Kidney (tissue), 14 donors: Measurements from ENCODE around the gene CHKB. TPM values are rescaled to one million over a fixed set of nuclear protein-coding genes. Genes with fewer than 3 reads are reported as not detected.
"Not testable (repeated sequence)": the region's sequence is repeated elsewhere in the genome, so short reads cannot be mapped to it uniquely, and the experiment has no call there.

ENCODE experiments used
- DNase-seq, 5 donors: peaks; one replicate each; pipeline ENCODE4 v3.0.0-alpha.2; 2013 to 2020
- FAIRE-seq: peaks from 2 replicates; lab custom pipeline; 2012; peaks lifted over from hg19 to GRCh38; lab: Jason Lieb, UNC
- H3K27ac ChIP-seq, 2 donors: one replicate each; pipeline ENCODE4 v1.7.0; 2013; ENCODE audit warnings: low read depth in 2 of 2, low read length in 2 of 2, inconsistent platforms in 1 of 2
- H3K27me3 ChIP-seq: one replicate; pipeline ENCODE4 v1.7.1; 2013; ENCODE audit warnings: low read length, inconsistent platforms; ENCODE audit not compliant: control insufficient read depth, insufficient read depth
- H3K36me3 ChIP-seq, 3 donors: one replicate each; pipeline versions ENCODE4 v1.7.0 to v1.7.1; 2013; ENCODE audit warnings: low read length in 3 of 3, control low read depth in 1 of 3, inconsistent platforms in 1 of 3; ENCODE audit not compliant: insufficient read depth in 3 of 3, control insufficient read depth in 2 of 3
- H3K4me1 ChIP-seq, 3 donors: one replicate each; pipeline versions ENCODE4 v1.7.0 to v1.7.1; 2013; ENCODE audit warnings: low read length in 3 of 3, inconsistent platforms in 1 of 3, low read depth in 1 of 3; ENCODE audit not compliant: control insufficient read depth in 2 of 3, insufficient read depth in 2 of 3
- H3K4me3 ChIP-seq, 3 donors: one replicate each; pipeline versions ENCODE4 v1.7.0 to v1.8.1; 2013; ENCODE audit warnings: low read length in 3 of 3, control low read depth in 1 of 3, inconsistent platforms in 1 of 3
- H3K9ac ChIP-seq, 3 donors: one replicate each; pipeline versions ENCODE4 v1.7.0 to v1.7.1; 2013; ENCODE audit warnings: low read length in 3 of 3, control low read depth in 1 of 3, inconsistent platforms in 1 of 3
- H3K9me3 ChIP-seq, 3 donors: one replicate each; pipeline versions ENCODE4 v1.7.0 to v1.7.1; 2013; ENCODE audit warnings: low read length in 3 of 3, control low read depth in 1 of 3, inconsistent platforms in 1 of 3; ENCODE audit not compliant: control insufficient read depth in 2 of 3, insufficient read depth in 1 of 3
- CTCF ChIP-seq: IDR thresholded peaks from 3 replicates; pipeline ENCODE4 v1.5.1; 2012; ENCODE audit warnings: mild to moderate bottlenecking, moderate library complexity, borderline replicate concordance; ENCODE audit not compliant: insufficient read depth; ENCODE audit errors: extremely low read depth
- intact Hi-C: fragments of 100-400 bp; cut with DNase I; formaldehyde crosslinking; loops from one replicate; pipeline ENCODE4 v1.11.1; 2022
- polyA plus RNA-seq: library from polyadenylated mRNA; stranded (reverse); fragments of 350-450 nt; fragmentation: Illumina TruSeq; extraction: RNeasy Lipid Tissue Mini Kit (QIAGEN cat#74804); gene quantifications from one replicate; pipeline ENCODE4 v1.2.3, GENCODE V29; 2014; ENCODE audit warnings: low read depth, low replicate concordance; ENCODE audit not compliant: insufficient read depth
- total RNA-seq: library from RNA; stranded (reverse); fragmentation: NEBNext Ultra II Directional; extraction: Animal tissue kit (Norgen Biotek cat#: 25700); gene quantifications from one replicate; pipeline ENCODE4 v1.2.1, GENCODE V29; 2021
- donor health status: control.
- donor health status: control.
- donor health status: control.
- donor health status: control.
- donor health status: control.
- donor health status: DM: yes; HTN: yes; CAD: no.
- donor health status: Normal renal cell carcinoma (clear cell type).

CHKB gene
- total and polyA plus RNA-seq, 2 donors from 2014 or later = 73.0 to 91.7 TPM

GRCh38 chr22:50537765-50538164, 44.9 kb downstream of the CHKB start:
- Histone ChIP-seq H3K36me3 (no peaks in the 10 kb centered on the region), H3K9ac (no peak overlapping the region), H3K27me3 (no peaks in the 10 kb centered on the region), H3K4me1 (peaks cover 0 to 4% (median 3%) of the 10 kb centered on the region in 3 donors), H3K4me3 (no peak overlapping the region), H3K27ac (peak overlapping the region in 1 of 2 donors; percentile 79), H3K9me3 (no peaks in the 10 kb centered on the region)
- FAIRE-seq (no peak), DNase-seq (no peak)
- TF ChIP-seq CTCF = no peak
- intact Hi-C loops = no loop called here

GRCh38 chr22:50536226-50536625, 46.4 kb downstream of the CHKB start:
- Histone ChIP-seq H3K36me3 (no peaks in the 10 kb centered on the region), H3K27ac (no peak overlapping the region), H3K27me3 (peaks cover under 1% of the 10 kb centered on the region), H3K9me3 (no peaks in the 10 kb centered on the region), H3K4me1 (peaks cover 0 to 4% (median 3%) of the 10 kb centered on the region in 3 donors), H3K4me3 (no peak overlapping the region), H3K9ac (no peak overlapping the region)
- TF ChIP-seq CTCF = no peak
- intact Hi-C loops = no loop called here
- FAIRE-seq = no peak
- peak in 1 of 5 donors; percentile 4 for DNase-seq

GRCh38 chr22:50535113-50535512, 47.5 kb downstream of the CHKB start:
- TF ChIP-seq CTCF = no peak
- Histone ChIP-seq H3K4me1 (peaks cover 0 to 10% (median 4%) of the 10 kb centered on the region in 3 donors), H3K27ac (no peak overlapping the region), H3K9me3 (no peaks in the 10 kb centered on the region), H3K27me3 (peaks cover 5% of the 10 kb centered on the region), H3K9ac (no peak overlapping the region), H3K36me3 (no peaks in the 10 kb centered on the region), H3K4me3 (no peak overlapping the region)
- no peak for DNase-seq
- intact Hi-C loops = no loop called here
- FAIRE-seq = no peak

- H3K4me1 ChIP-seq, H3K4me3 ChIP-seq, intact Hi-C loops, H3K27me3 ChIP-seq, H3K36me3 ChIP-seq, H3K9me3 ChIP-seq, H3K9ac ChIP-seq, H3K27ac ChIP-seq, FAIRE-seq: not testable (repeated sequence)
- DNase-seq = peak in 1 of 5 donors; percentile 85
Measured at GRCh38 chr22:50533856-50534711, 48.6 kb downstream of the CHKB start.
